H1 (cell line): Measurements from ENCODE around the gene TAF11L13. TPM values are rescaled to one million over a fixed set of nuclear protein-coding genes. Genes with fewer than 3 reads are reported as not detected.

ENCODE experiments used
- CTCF ChIA-PET: fragments of 300-600 bp; sonication (Branson Sonifier 250); formaldehyde crosslinking; loops from one replicate; lab custom pipeline; 2021; ENCODE audit not compliant: partially characterized antibody; lab: Charles Lee
- POLR2A ChIA-PET: fragments of 300-600 bp; sonication (Branson Sonifier 250); formaldehyde crosslinking; loops from one replicate; lab custom pipeline; 2021; ENCODE audit warnings: inconsistent platforms; ENCODE audit not compliant: partially characterized antibody; lab: Charles Lee
- DNase-seq, 2 experiments: peaks; one replicate each; pipeline versions ENCODE4 v3.0.0 to v3.0.0-alpha.2; 2010 to 2022; ENCODE audit warnings: low spot score in 2 of 2, low read depth in 1 of 2, mixed read lengths in 1 of 2
- FAIRE-seq: peaks from 2 replicates; lab custom pipeline; 2011; peaks lifted over from hg19 to GRCh38; lab: Jason Lieb, UNC
- H2AFZ ChIP-seq: 2 replicates; pipeline ENCODE4 v1.8.1; 2012; ENCODE audit warnings: low read length, inconsistent platforms
- H2AK5ac ChIP-seq: 2 replicates; pipeline ENCODE4 v1.6.1; 2013; ENCODE audit warnings: low read depth, low read length
- H2BK120ac ChIP-seq: replicated peaks from 2 replicates; pipeline ENCODE3; 2013; ENCODE audit warnings: low read depth, low read length, inconsistent platforms
- H2BK12ac ChIP-seq: 2 replicates; pipeline ENCODE4 v1.6.1; 2013; ENCODE audit warnings: low read depth, low read length
- H2BK15ac ChIP-seq: 2 replicates; pipeline ENCODE4 v1.6.1; 2013; ENCODE audit warnings: low read length
- H2BK20ac ChIP-seq: 2 replicates; pipeline ENCODE4 v1.6.1; 2013; ENCODE audit warnings: low read length
- H2BK5ac ChIP-seq: 2 replicates; pipeline ENCODE4 v1.6.1; 2013; ENCODE audit warnings: low read depth, low read length
- H3K14ac ChIP-seq: 2 replicates; pipeline ENCODE4 v1.6.1; 2013; ENCODE audit warnings: inconsistent platforms; ENCODE audit not compliant: insufficient read length
- H3K18ac ChIP-seq: 2 replicates; pipeline ENCODE4 v1.6.1; 2013; ENCODE audit warnings: low read length; ENCODE audit errors: extremely low read depth
- H3K23ac ChIP-seq: 2 replicates; pipeline ENCODE4 v1.6.1; 2013; ENCODE audit warnings: inconsistent platforms; ENCODE audit not compliant: insufficient read length
- H3K23me2 ChIP-seq: 2 replicates; pipeline ENCODE4 v1.6.1; 2013; ENCODE audit warnings: low read depth, low read length
- H3K27ac ChIP-seq: 2 replicates; pipeline ENCODE4 v1.6.1; 2011; ENCODE audit warnings: low read depth, low read length, inconsistent platforms
- H3K27me3 ChIP-seq, 4 experiments: replicated peaks in 1 of 4; 1 replicate in 1 of 4; 2 replicates in 3 of 4; pipeline versions ENCODE4 v1.6.1 to v1.8.1; 2011 to 2013; ENCODE audit warnings: low read length in 3 of 4, mild to moderate bottlenecking in 3 of 4, inconsistent platforms in 2 of 4, mixed read lengths in 2 of 4, moderate library complexity in 1 of 4; ENCODE audit not compliant: control insufficient read depth in 3 of 4, insufficient read depth in 3 of 4; ENCODE audit errors: extremely low read depth in 1 of 4
- H3K36me3 ChIP-seq, 4 experiments: 2 replicates each; pipeline versions ENCODE4 v1.6.1 to v1.8.1; 2011 to 2013; ENCODE audit warnings: mild to moderate bottlenecking in 4 of 4, low read length in 3 of 4, moderate library complexity in 2 of 4, control low read depth in 1 of 4, inconsistent platforms in 1 of 4; ENCODE audit not compliant: insufficient read depth in 4 of 4, control insufficient read depth in 2 of 4
- H3K4ac ChIP-seq: replicated peaks from 2 replicates; pipeline ENCODE3; 2013; ENCODE audit warnings: low read length, low read depth, mixed read lengths, inconsistent platforms; ENCODE audit not compliant: insufficient read length
- H3K4me1 ChIP-seq, 4 experiments: replicated peaks in 1 of 4; 1 replicate in 1 of 4; 2 replicates in 3 of 4; pipeline versions ENCODE4 v1.6.1 to v1.8.1; 2011 to 2013; ENCODE audit warnings: low read length in 3 of 4, inconsistent platforms in 2 of 4, mixed read lengths in 1 of 4; ENCODE audit not compliant: insufficient read depth in 4 of 4, control insufficient read depth in 3 of 4
- H3K4me2 ChIP-seq, 2 experiments: 2 replicates each; pipeline versions ENCODE4 v1.6.1 to v1.8.1; 2011 to 2013; ENCODE audit warnings: low read depth in 2 of 2, low read length in 2 of 2, control low read depth in 1 of 2, inconsistent platforms in 1 of 2, mild to moderate bottlenecking in 1 of 2; ENCODE audit not compliant: insufficient read depth in 1 of 2
- H3K4me3 ChIP-seq, 4 experiments: fragments of 200-600, 300-600 bp in 1 of 4; sonication (generic), shearing (Covaris generic), sonication (Bioruptor Twin) in 1 of 4; 2 replicates each; pipeline versions ENCODE4 v1.5.1 to v1.8.1; 2011 to 2016; ENCODE audit warnings: low read length in 4 of 4, low read depth in 3 of 4, control low read depth in 2 of 4, inconsistent platforms in 2 of 4, mild to moderate bottlenecking in 2 of 4, mixed read lengths in 1 of 4, moderate library complexity in 1 of 4; ENCODE audit not compliant: insufficient read depth in 2 of 4; ENCODE audit errors: extremely low read depth in 1 of 4
- H3K56ac ChIP-seq: replicated peaks from 2 replicates; pipeline ENCODE3; 2013; ENCODE audit warnings: low read depth, mild to moderate bottlenecking, mixed read lengths, low read length, inconsistent platforms; ENCODE audit not compliant: insufficient read length
- H3K79me1 ChIP-seq: 2 replicates; pipeline ENCODE4 v1.6.1; 2013; ENCODE audit warnings: low read depth, low read length, control low read depth
- H3K79me2 ChIP-seq, 2 experiments: 2 replicates each; pipeline versions ENCODE4 v1.6.1 to v1.8.1; 2012 to 2013; ENCODE audit warnings: low read length in 2 of 2, mild to moderate bottlenecking in 2 of 2, inconsistent platforms in 1 of 2; ENCODE audit not compliant: insufficient read depth in 2 of 2, control insufficient read depth in 1 of 2
- H3K9ac ChIP-seq, 4 experiments: replicated peaks in 1 of 4; 1 replicate in 1 of 4; 2 replicates in 3 of 4; pipeline versions ENCODE4 v1.6.1 to v1.8.1; 2011 to 2013; ENCODE audit warnings: low read depth in 3 of 4, low read length in 3 of 4, control low read depth in 2 of 4, mild to moderate bottlenecking in 2 of 4, moderate library complexity in 2 of 4, inconsistent platforms in 1 of 4; ENCODE audit errors: extremely low read depth in 1 of 4
- H3K9me3 ChIP-seq, 2 experiments: 2 replicates each; pipeline versions ENCODE4 v1.6.1 to v1.8.1; 2012 to 2013; ENCODE audit warnings: mild to moderate bottlenecking in 2 of 2, moderate library complexity in 2 of 2, control low read depth in 1 of 2, inconsistent platforms in 1 of 2, low read depth in 1 of 2, low read length in 1 of 2, mixed read lengths in 1 of 2; ENCODE audit not compliant: insufficient read depth in 2 of 2
- H4K20me1 ChIP-seq, 2 experiments: replicated peaks in 1 of 2; 2 replicates each; pipeline versions ENCODE3 to v1.8.1; 2011 to 2013; ENCODE audit warnings: inconsistent platforms in 2 of 2, low read length in 2 of 2, mild to moderate bottlenecking in 1 of 2; ENCODE audit not compliant: insufficient read depth in 2 of 2, control insufficient read depth in 1 of 2
- H4K5ac ChIP-seq: 2 replicates; pipeline ENCODE4 v1.6.1; 2013; ENCODE audit warnings: low read length, low read depth, mixed read lengths, inconsistent platforms; ENCODE audit not compliant: insufficient read length
- H4K8ac ChIP-seq: 2 replicates; pipeline ENCODE4 v1.8.0; 2013; ENCODE audit warnings: mild to moderate bottlenecking, moderate library complexity, low read length, inconsistent platforms; ENCODE audit not compliant: insufficient read depth; ENCODE audit errors: extremely low read depth
- H4K91ac ChIP-seq: replicated peaks from 2 replicates; pipeline ENCODE3; 2013; ENCODE audit warnings: low read length, mixed read lengths, inconsistent platforms; ENCODE audit not compliant: insufficient read length
- CREB1 ChIP-seq: IDR thresholded peaks from 2 replicates; pipeline ENCODE4 v1.6.1; 2012; ENCODE audit warnings: inconsistent platforms
- EP300 ChIP-seq, 2 experiments: IDR thresholded peaks; 1 replicate in 1 of 2; 2 replicates in 1 of 2; pipeline ENCODE4 v1.6.1; 2011 to 2012; ENCODE audit warnings: low read depth in 2 of 2, low read length in 2 of 2, mild to moderate bottlenecking in 2 of 2, borderline replicate concordance in 1 of 2, inconsistent platforms in 1 of 2, moderate library complexity in 1 of 2
- NANOG ChIP-seq: IDR thresholded peaks from 2 replicates; pipeline ENCODE4 v1.6.1; 2011; ENCODE audit warnings: low read length, low read depth, mild to moderate bottlenecking, inconsistent platforms; ENCODE audit not compliant: insufficient read depth, poor library complexity, severe bottlenecking
- PHF8 ChIP-seq: fragments of 200-600 bp; sonication (generic); conservative IDR thresholded peaks from 2 replicates; pipeline ENCODE4 v1.7.1; 2012; ENCODE audit warnings: low read depth, mild to moderate bottlenecking, inconsistent platforms, low read length, moderate library complexity
- POLR2A ChIP-seq, 2 experiments: IDR thresholded peaks; 1 replicate in 1 of 2; 2 replicates in 1 of 2; pipeline ENCODE4 v1.6.1; 2011; ENCODE audit warnings: low read depth in 2 of 2, low read length in 2 of 2, mild to moderate bottlenecking in 2 of 2; ENCODE audit errors: control extremely low read depth in 1 of 2
- SIX5 ChIP-seq: IDR thresholded peaks from 2 replicates; pipeline ENCODE4 v1.6.1; 2011; ENCODE audit warnings: mild to moderate bottlenecking, low read depth, low read length
- SP1 ChIP-seq: IDR thresholded peaks from 2 replicates; pipeline ENCODE4 v1.6.1; 2011; ENCODE audit warnings: low read depth, low read length
- TAF7 ChIP-seq: optimal IDR thresholded peaks from 2 replicates; pipeline ENCODE3; 2011; ENCODE audit warnings: low read depth, mild to moderate bottlenecking, inconsistent platforms, low read length, moderate library complexity, borderline replicate concordance
- TCF12 ChIP-seq: IDR thresholded peaks from 2 replicates; pipeline ENCODE4 v1.6.1; 2011; ENCODE audit warnings: low read depth, mild to moderate bottlenecking, low read length
- WGBS, 2 experiments: shearing (Covaris generic) in 1 of 2; methylation state at CpG; one replicate each; pipeline versions ENCODE4 v1.1.6 to v1.1.7; 2013 to 2015; ENCODE audit warnings: low lambda C conversion rate in 2 of 2, mixed read lengths in 2 of 2, inconsistent platforms in 1 of 2, low coverage in 1 of 2, missing lambda C conversion rate in 1 of 2; ENCODE audit not compliant: insufficient replicate concordance in 2 of 2, insufficient coverage in 1 of 2, insufficient read length in 1 of 2; ENCODE audit errors: extremely low coverage in 1 of 2, missing lambda C conversion rate in 1 of 2; 5-methylcytosine and 5-hydroxymethylcytosine counted together
- polyA plus RNA-seq, 7 experiments: library from polyadenylated mRNA; depleted of rRNA in 3 of 7; stranded (reverse) in 5 of 7; unstranded in 2 of 7; fragments of >200 nt in 5 of 7; fragments of 200-250 nt in 2 of 7; gene quantifications; 1 replicate in 5 of 7; 2 replicates in 1 of 7; 4 replicates in 1 of 7; pipeline versions ENCODE4 v1.2.1 to v1.2.3, GENCODE V29; 2011 to 2013; ENCODE audit warnings: missing spikeins in 2 of 7, mixed read lengths in 2 of 7
- total RNA-seq: library from RNA; stranded (reverse); fragmentation: NEBNext Ultra II Directional; extraction: Animal tissue kit (Norgen Biotek cat#: 25700); gene quantifications from 2 replicates; pipeline ENCODE4 v1.2.1, GENCODE V29; 2021

The TAF11L13 gene
- total and polyA plus RNA-seq, 2 of the 8 experiments (the other 6 are each of a cell fraction or from before 2014, with no cell fraction given): not detected

- CTCF ChIA-PET: no interaction called here
- no peak for FAIRE-seq
- no peak for TF ChIP-seq PHF8
- no peak for TF ChIP-seq TAF7
- no peak for TF ChIP-seq CREB1
- no peak for TF ChIP-seq NANOG
- TF ChIP-seq TCF12: no peak
- no peak for TF ChIP-seq SIX5
- no peak for TF ChIP-seq SP1
- no peak for TF ChIP-seq EP300 (IDR thresholded peaks at IDR 0.05; ENCODE audit: borderline replicate concordance in 1 of 2, low read depth in 2 of 2, low read length in 2 of 2)
- TF ChIP-seq POLR2A (IDR thresholded peaks at IDR 0.05; ENCODE audit: control extremely low read depth in 1 of 2, low read depth in 2 of 2, low read length in 2 of 2): no peak
Measured at GRCh38 chr5:17666726-17667235, 34.9 kb downstream of the TAF11L13 start.

More at GRCh38 chr5:17666726-17667235, 34.9 kb downstream of the TAF11L13 start:
- H2BK20ac ChIP-seq: no peak overlapping the region
- no peak overlapping the region for H4K8ac ChIP-seq
- WGBS, 2 experiments: 97% methylated on average over 3 of the region's 3 CpGs; no CpG with 5 or more reads in 1 of the 2 experiments
- H3K4ac ChIP-seq: no peak overlapping the region
- no peak overlapping the region for H3K14ac ChIP-seq
- H2AK5ac ChIP-seq: no peak overlapping the region
- no peak for DNase-seq
- H3K79me1 ChIP-seq: no peaks in the 10 kb centered on the region
- H3K18ac ChIP-seq: no peak overlapping the region
- no peak overlapping the region for H2AFZ ChIP-seq
- no peaks in the 10 kb centered on the region for H3K23me2 ChIP-seq
- H3K23ac ChIP-seq: no peak overlapping the region
- no peak overlapping the region for H4K91ac ChIP-seq
- no peaks in the 10 kb centered on the region for H3K79me2 ChIP-seq
- H3K4me1 ChIP-seq: peaks cover 0 to 3% (median 0%) of the 10 kb centered on the region in 4 experiments; a peak in 1 of 7 replicates
- H4K20me1 ChIP-seq: no peaks in the 10 kb centered on the region
- no peak overlapping the region for H3K27ac ChIP-seq
- no peak overlapping the region for H3K9ac ChIP-seq
- peaks cover 0 to 6% of the 10 kb centered on the region in 2 experiments; a peak in 1 of 4 replicates for H3K9me3 ChIP-seq
- H3K4me3 ChIP-seq: no peak overlapping the region
- POLR2A ChIA-PET: no interaction called here
- H3K4me2 ChIP-seq: no peak overlapping the region
- H3K56ac ChIP-seq: no peak overlapping the region
- no peak overlapping the region for H2BK12ac ChIP-seq
- no peak overlapping the region for H2BK120ac ChIP-seq
- no peaks in the 10 kb centered on the region for H3K27me3 ChIP-seq
- no peak overlapping the region for H2BK5ac ChIP-seq
- no peak overlapping the region for H4K5ac ChIP-seq
- H3K36me3 ChIP-seq: no peaks in the 10 kb centered on the region
- no peak overlapping the region for H2BK15ac ChIP-seq
